ENCODE data around the gene SFTA2. TPM values are rescaled to one million over a fixed set of nuclear protein-coding genes. Genes with fewer than 3 reads are reported as not detected.

Gene SFTA2
- total and polyA plus RNA-seq, 4 donors: 0.53 TPM; not detected in 3

GRCh38 chr6:30882759-30883684 is 48.9 kb downstream of the SFTA2 start:
- WGBS (ENCODE audit: insufficient coverage): 11% methylated on average over 12 of the region's 15 CpGs
- Histone ChIP-seq H3K9me3 (ENCODE audit: control insufficient read depth, insufficient read depth, low read length) (no peaks in the 10 kb centered on the region), H3K4me1 (ENCODE audit: control insufficient read depth, insufficient read depth, low read length) (peaks cover 72% of the 10 kb centered on the region), H3K4me3 (ENCODE audit: low read depth, low read length) (peak overlapping the region; percentile 51), H3K27ac (ENCODE audit: low read depth, low read length) (peak overlapping the region; percentile 94), H3K36me3 (ENCODE audit: control insufficient read depth, insufficient read depth, low read length) (no peaks in the 10 kb centered on the region), H3K27me3 (ENCODE audit: control insufficient read depth, insufficient read depth, low read length) (no peaks in the 10 kb centered on the region)
- DNase-seq (ENCODE audit: low read depth in 4 of 6, low spot score in 6 of 6): peak in 2 of 6 donors; percentile 25 to 27

GRCh38 chr6:30882204-30882758 is 49.7 kb downstream of the SFTA2 start:
- peak overlapping the region; percentile 94 for H3K27ac ChIP-seq (ENCODE audit: low read depth, low read length)
- peak overlapping the region; percentile 51 for H3K4me3 ChIP-seq (ENCODE audit: low read depth, low read length)
- peak in 2 of 6 donors; percentile 23 to 52 for DNase-seq (ENCODE audit: low read depth in 4 of 6, low spot score in 6 of 6)
- 0% methylated on average over 2 of the region's 8 CpGs for WGBS (ENCODE audit: insufficient coverage)
- H3K9me3 ChIP-seq (ENCODE audit: control insufficient read depth, insufficient read depth, low read length): no peaks in the 10 kb centered on the region
- H3K27me3 ChIP-seq (ENCODE audit: control insufficient read depth, insufficient read depth, low read length): no peaks in the 10 kb centered on the region
- H3K36me3 ChIP-seq (ENCODE audit: control insufficient read depth, insufficient read depth, low read length): no peaks in the 10 kb centered on the region
- H3K4me1 ChIP-seq (ENCODE audit: control insufficient read depth, insufficient read depth, low read length): peaks cover 79% of the 10 kb centered on the region

DNA sequence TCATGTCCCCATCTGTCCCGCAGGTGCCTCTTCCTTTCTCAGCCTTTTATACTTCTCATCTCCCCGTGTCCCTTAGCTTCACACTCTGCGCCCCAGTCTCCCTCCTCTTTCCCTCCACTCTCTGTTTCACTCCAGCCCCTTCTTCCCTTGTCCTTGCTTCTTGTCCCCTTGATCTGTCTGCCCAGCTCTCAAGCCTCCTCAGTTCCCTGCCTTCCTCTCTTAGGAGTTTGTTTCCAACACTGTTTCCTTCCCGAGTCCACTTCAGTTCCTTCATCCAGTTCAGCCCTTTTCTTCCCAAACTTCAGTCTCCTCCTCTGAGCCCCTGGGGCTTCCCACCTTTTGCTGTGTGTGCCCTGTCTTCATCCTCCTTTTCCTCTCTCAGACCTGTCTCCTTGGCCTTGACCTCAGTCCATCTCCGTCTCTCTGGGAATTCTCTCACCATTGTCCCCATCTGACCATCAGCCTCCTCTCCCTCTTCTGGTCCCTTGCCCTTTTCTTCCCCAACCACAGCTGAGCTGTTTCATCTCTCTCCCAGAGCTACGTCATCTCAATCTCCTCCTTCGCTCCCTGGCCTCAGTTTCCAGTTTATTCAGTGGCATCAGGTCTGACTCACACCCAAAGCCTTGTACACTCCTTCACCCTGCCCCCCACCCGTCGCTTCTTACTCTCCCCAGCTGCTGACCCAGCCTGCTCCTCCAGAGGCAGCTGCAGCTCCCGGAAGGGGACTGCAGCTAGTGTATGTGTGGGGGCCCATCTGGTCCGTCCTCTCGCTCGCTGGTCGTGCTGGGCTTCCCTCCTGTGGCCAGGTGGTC is 50.4 kb downstream of the SFTA2 start:
- Histone ChIP-seq H3K9me3 (ENCODE audit: control insufficient read depth, insufficient read depth, low read length) (no peaks in the 10 kb centered on the region), H3K4me3 (ENCODE audit: low read depth, low read length) (peak overlapping the region; percentile 51), H3K36me3 (ENCODE audit: control insufficient read depth, insufficient read depth, low read length) (no peaks in the 10 kb centered on the region), H3K4me1 (ENCODE audit: control insufficient read depth, insufficient read depth, low read length) (peaks cover 81% of the 10 kb centered on the region), H3K27me3 (ENCODE audit: control insufficient read depth, insufficient read depth, low read length) (no peaks in the 10 kb centered on the region), H3K27ac (ENCODE audit: low read depth, low read length) (peak overlapping the region; percentile 94)
- DNase-seq (ENCODE audit: low read depth in 4 of 6, low spot score in 6 of 6): peak in 2 of 6 donors; percentile 61 to 68
- 18% methylated on average over 11 of the region's 14 CpGs for WGBS (ENCODE audit: insufficient coverage)

Small RNA genes lying within 50 kb of the gene (small RNA-seq; reads per million reads assigned to genes)
- not detected for gene RF00019 (ENCODE audit: low replicate concordance)

Other genes with a start within 250 kb of the SFTA2 start
- gene PPP1R18, start 245.5 kb downstream of the SFTA2 start, total RNA-seq: 10 to 100 TPM; 14.5 to 28.9 TPM
- 10 to 100 TPM; 46.7 to 49.3 TPM for gene PPP1R18, start 245.5 kb downstream of the SFTA2 start, polyA plus RNA-seq (ENCODE audit: insufficient read length in 2 of 2)
- gene NRM, start 241.2 kb downstream of the SFTA2 start, total RNA-seq: 1 to 10 TPM; 1.9 to 7.3 TPM
- 10 to 100 TPM; 19.8 to 23.6 TPM for gene NRM, start 241.2 kb downstream of the SFTA2 start, polyA plus RNA-seq (ENCODE audit: insufficient read length in 2 of 2)
- 10 to 100 TPM; 13.8 to 16.8 TPM for gene MDC1, start 214.9 kb downstream of the SFTA2 start, total RNA-seq
- gene MDC1, start 214.9 kb downstream of the SFTA2 start, polyA plus RNA-seq (ENCODE audit: insufficient read length in 2 of 2): 10 to 100 TPM; 35.1 to 40.3 TPM
- 100 to 1,000 TPM; 483 to 700 TPM for gene TUBB, start 211.8 kb downstream of the SFTA2 start, total RNA-seq
- 1,000 to 10,000 TPM; 1,177 to 1,220 TPM for gene TUBB, start 211.8 kb downstream of the SFTA2 start, polyA plus RNA-seq (ENCODE audit: insufficient read length in 2 of 2)
- 100 to 1,000 TPM in 1 of 2 donors, 10 to 100 TPM in 1; 69.4 to 106 TPM for gene FLOT1, start 189.5 kb downstream of the SFTA2 start, total RNA-seq
- gene FLOT1, start 189.5 kb downstream of the SFTA2 start, polyA plus RNA-seq (ENCODE audit: insufficient read length in 2 of 2): 100 to 1,000 TPM; 208 to 215 TPM
- 10 to 100 TPM in 1 of 2 donors, 1 to 10 TPM in 1; 6.8 to 23.9 TPM for gene IER3, start 187.6 kb downstream of the SFTA2 start, total RNA-seq
- gene IER3, start 187.6 kb downstream of the SFTA2 start, polyA plus RNA-seq (ENCODE audit: insufficient read length in 2 of 2): 10 to 100 TPM in 1 of 2 donors, 1 to 10 TPM in 1; 9.0 to 11.1 TPM
- gene DDR1, start 47.7 kb downstream of the SFTA2 start, total RNA-seq: 100 to 1,000 TPM; 143 to 146 TPM
- gene DDR1, start 47.7 kb downstream of the SFTA2 start, polyA plus RNA-seq (ENCODE audit: insufficient read length in 2 of 2): 100 to 1,000 TPM; 426 to 452 TPM
- gene GTF2H4, start 24.0 kb downstream of the SFTA2 start, total RNA-seq: 10 to 100 TPM; 20.6 to 28.1 TPM
- gene GTF2H4, start 24.0 kb downstream of the SFTA2 start, polyA plus RNA-seq (ENCODE audit: insufficient read length in 2 of 2): 10 to 100 TPM; 42.0 to 48.4 TPM
- gene VARS2, start 17.9 kb downstream of the SFTA2 start, total RNA-seq: 10 to 100 TPM; 20.3 to 48.5 TPM
- 100 to 1,000 TPM in 1 of 2 donors, 10 to 100 TPM in 1; 93.0 to 117 TPM for gene VARS2, start 17.9 kb downstream of the SFTA2 start, polyA plus RNA-seq (ENCODE audit: insufficient read length in 2 of 2)
- gene MUCL3, start 8.8 kb upstream of the SFTA2 start, total RNA-seq: not detected
- under 1 TPM in 1 of 2 donors, not detected in 1; 0.06 TPM for gene MUCL3, start 8.8 kb upstream of the SFTA2 start, polyA plus RNA-seq (ENCODE audit: insufficient read length in 2 of 2)
- gene MUC21, start 51.5 kb upstream of the SFTA2 start, total RNA-seq: not detected
- under 1 TPM in 1 of 2 donors, not detected in 1; 0.08 TPM for gene MUC21, start 51.5 kb upstream of the SFTA2 start, polyA plus RNA-seq (ENCODE audit: insufficient read length in 2 of 2)
- not detected for gene MUC22, start 78.3 kb upstream of the SFTA2 start, total RNA-seq
- gene MUC22, start 78.3 kb upstream of the SFTA2 start, polyA plus RNA-seq (ENCODE audit: insufficient read length in 2 of 2): not detected
- gene C6orf15, start 180.4 kb upstream of the SFTA2 start, total RNA-seq: not detected
- not detected for gene C6orf15, start 180.4 kb upstream of the SFTA2 start, polyA plus RNA-seq (ENCODE audit: insufficient read length in 2 of 2)
- gene PSORS1C1, start 182.6 kb upstream of the SFTA2 start, total RNA-seq: under 1 TPM in 1 of 2 donors, not detected in 1; 0.99 TPM
- under 1 TPM; 0.38 to 0.40 TPM for gene PSORS1C1, start 182.6 kb upstream of the SFTA2 start, polyA plus RNA-seq (ENCODE audit: insufficient read length in 2 of 2)
- not detected for gene CDSN, start 188.3 kb upstream of the SFTA2 start, total RNA-seq
- gene CDSN, start 188.3 kb upstream of the SFTA2 start, polyA plus RNA-seq (ENCODE audit: insufficient read length in 2 of 2): under 1 TPM in 1 of 2 donors, not detected in 1; 0.09 TPM
- not detected for gene PSORS1C2, start 206.9 kb upstream of the SFTA2 start, total RNA-seq
- not detected for gene PSORS1C2, start 206.9 kb upstream of the SFTA2 start, polyA plus RNA-seq (ENCODE audit: insufficient read length in 2 of 2)
- 10 to 100 TPM; 16.4 to 26.2 TPM for gene CCHCR1, start 225.6 kb upstream of the SFTA2 start, total RNA-seq
- gene CCHCR1, start 225.6 kb upstream of the SFTA2 start, polyA plus RNA-seq (ENCODE audit: insufficient read length in 2 of 2): 10 to 100 TPM; 21.1 to 29.9 TPM
- gene TCF19, start 226.4 kb upstream of the SFTA2 start, total RNA-seq: 10 to 100 TPM; 10.1 to 18.7 TPM
- gene TCF19, start 226.4 kb upstream of the SFTA2 start, polyA plus RNA-seq (ENCODE audit: insufficient read length in 2 of 2): 10 to 100 TPM; 13.9 to 17.5 TPM
- under 1 TPM; 0.22 to 0.59 TPM for gene POU5F1, start 238.5 kb upstream of the SFTA2 start, total RNA-seq
- gene POU5F1, start 238.5 kb upstream of the SFTA2 start, polyA plus RNA-seq (ENCODE audit: insufficient read length in 2 of 2): 1 to 10 TPM; 1.1 to 1.2 TPM

Measured in spinal cord (tissue), 10 donors.